ENCODE results near the gene CSTF3. TPM values are rescaled to one million over a fixed set of nuclear protein-coding genes. Genes with fewer than 3 reads are reported as not detected.

Gene CSTF3
- polyA plus RNA-seq, 1 experiment: 38.6 TPM

- ChIA-PET CTCF (no interaction called here), POLR2A (interaction anchor here (0.5 to 1.0 kb wide), 3 partner anchors 12 to 78 kb away, joined by 3 to 6 read pairs (median 3); partner anchors contain the start of gene CSTF3)
- DNase-seq (ENCODE audit: low read depth, low spot score): no peak
- no peaks in the 10 kb centered on the region for H3K9me3 ChIP-seq (ENCODE audit: control insufficient read depth, insufficient read depth, low read length)
- no peak overlapping the region for H3K27ac ChIP-seq (ENCODE audit: low read depth, low read length)
- H3K4me3 ChIP-seq (ENCODE audit: low read depth, low read length): no peak overlapping the region
- TF ChIP-seq CTCF (IDR thresholded peaks at IDR 0.05; ENCODE audit: low read depth, low read length): no peak
- no peaks in the 10 kb centered on the region for H3K27me3 ChIP-seq (ENCODE audit: control insufficient read depth, insufficient read depth, low read length)
Observed at GRCh38 chr11:33172996-33173395, 11.7 kb upstream of the CSTF3 start.

GRCh38 chr11:33172345-33172744 is 11.1 kb upstream of the CSTF3 start:
- CTCF ChIA-PET: no interaction called here
- Histone ChIP-seq H3K4me3 (ENCODE audit: low read depth, low read length) (no peak overlapping the region), H3K27ac (ENCODE audit: low read depth, low read length) (no peak overlapping the region), H3K27me3 (ENCODE audit: control insufficient read depth, insufficient read depth, low read length) (no peaks in the 10 kb centered on the region), H3K9me3 (ENCODE audit: control insufficient read depth, insufficient read depth, low read length) (no peaks in the 10 kb centered on the region)
- TF ChIP-seq CTCF (IDR thresholded peaks at IDR 0.05; ENCODE audit: low read depth, low read length): no peak
- POLR2A ChIA-PET: interaction anchor here (1.0 kb wide), 1 partner anchor 11 kb away, joined by 3 read pairs; the partner anchor contains the start of gene CSTF3
- no peak for DNase-seq (ENCODE audit: low read depth, low spot score)

- no peak overlapping the region for H3K4me3 ChIP-seq (ENCODE audit: low read depth, low read length)
- DNase-seq (ENCODE audit: low read depth, low spot score): no peak
- no peaks in the 10 kb centered on the region for H3K27me3 ChIP-seq (ENCODE audit: control insufficient read depth, insufficient read depth, low read length)
- no peak for TF ChIP-seq CTCF (IDR thresholded peaks at IDR 0.05; ENCODE audit: low read depth, low read length)
- POLR2A ChIA-PET: no interaction called here
- CTCF ChIA-PET: interaction anchor here (0.9 kb wide), 1 partner anchor 159 kb away, joined by 3 read pairs; no protein-coding TSS in a partner anchor
- no peak overlapping the region for H3K27ac ChIP-seq (ENCODE audit: low read depth, low read length)
- H3K9me3 ChIP-seq (ENCODE audit: control insufficient read depth, insufficient read depth, low read length): no peaks in the 10 kb centered on the region
Observed at GRCh38 chr11:33171251-33171650, 10.0 kb upstream of the CSTF3 start.

- no peak for TF ChIP-seq CTCF (IDR thresholded peaks at IDR 0.05; ENCODE audit: low read depth, low read length)
- POLR2A ChIA-PET: no interaction called here
- CTCF ChIA-PET: interaction anchor here (0.7 kb wide), 1 partner anchor 228 kb away, joined by 3 read pairs; no protein-coding TSS in a partner anchor
- Histone ChIP-seq H3K27ac (ENCODE audit: low read depth, low read length) (no peak overlapping the region), H3K4me3 (ENCODE audit: low read depth, low read length) (no peak overlapping the region), H3K27me3 (ENCODE audit: control insufficient read depth, insufficient read depth, low read length) (no peaks in the 10 kb centered on the region), H3K9me3 (ENCODE audit: control insufficient read depth, insufficient read depth, low read length) (no peaks in the 10 kb centered on the region)
- no peak for DNase-seq (ENCODE audit: low read depth, low spot score)
Observed at GRCh38 chr11:33168709-33169200, 7.5 kb upstream of the CSTF3 start.

- CTCF ChIA-PET: interaction anchor here (5.6 kb wide), 1 partner anchor 169 kb away, joined by 78 read pairs; no protein-coding TSS in a partner anchor
- no peak for DNase-seq (ENCODE audit: low read depth, low spot score)
- H3K27ac ChIP-seq (ENCODE audit: low read depth, low read length): no peak overlapping the region
- H3K27me3 ChIP-seq (ENCODE audit: control insufficient read depth, insufficient read depth, low read length): no peaks in the 10 kb centered on the region
- TF ChIP-seq CTCF (IDR thresholded peaks at IDR 0.05; ENCODE audit: low read depth, low read length): no peak
- no peak overlapping the region for H3K4me3 ChIP-seq (ENCODE audit: low read depth, low read length)
- POLR2A ChIA-PET: no interaction called here
- H3K9me3 ChIP-seq (ENCODE audit: control insufficient read depth, insufficient read depth, low read length): peaks cover 4% of the 10 kb centered on the region; the same call in 1 of the 2 replicates
Observed at GRCh38 chr11:33162831-33163230, 1.6 kb upstream of the CSTF3 start.

All from AG04450 (cell line).